ENCODE data around the gene LAMB1.

- TF ChIP-seq CTCF (IDR thresholded peaks at IDR 0.05) (no peak), POLR2AphosphoS5 (IDR thresholded peaks at IDR 0.05) (no peak)
Measured at GRCh38 chr7:107946451-107946850, 56.5 kb downstream of the LAMB1 start.

Data from breast epithelium (tissue), 3 donors.